Hepatocyte (in vitro differentiated cells): ENCODE results near the gene AEBP1. TPM values are rescaled to one million over a fixed set of nuclear protein-coding genes. Genes with fewer than 3 reads are reported as not detected.

ENCODE experiments used
- DNase-seq: peaks from one replicate; pipeline ENCODE4 v3.0.0-alpha.2; 2016; ENCODE audit warnings: low spot score
- H2AFZ ChIP-seq: fragments of 200-600 bp; sonication (generic); 2 replicates; pipeline ENCODE4 v1.6.0; 2016; ENCODE audit warnings: antibody characterized with exemption, mild to moderate bottlenecking
- H3K27ac ChIP-seq: fragments of 200-600 bp; sonication (generic); 2 replicates; pipeline ENCODE4 v1.5.1; 2016; ENCODE audit warnings: mild to moderate bottlenecking
- H3K27me3 ChIP-seq: fragments of 200-600 bp; sonication (generic); 2 replicates; pipeline ENCODE4 v1.6.1; 2016
- H3K36me3 ChIP-seq: fragments of 200-600 bp; sonication (generic); replicated peaks from 2 replicates; pipeline ENCODE4 v1.5.1; 2016; ENCODE audit warnings: low read depth; ENCODE audit not compliant: insufficient read depth
- H3K4me1 ChIP-seq: fragments of 200-600 bp; sonication (generic); 2 replicates; pipeline ENCODE4 v1.5.1; 2016; ENCODE audit warnings: mild to moderate bottlenecking, moderate library complexity; ENCODE audit not compliant: insufficient read depth
- H3K4me2 ChIP-seq: fragments of 200-600 bp; sonication (generic); 2 replicates; pipeline ENCODE4 v1.6.0; 2016
- H3K4me3 ChIP-seq: fragments of 200-600 bp; sonication (generic); 2 replicates; pipeline ENCODE4 v1.5.1; 2016; ENCODE audit warnings: mild to moderate bottlenecking
- H3K79me2 ChIP-seq: fragments of 200-600 bp; sonication (generic); 2 replicates; pipeline ENCODE4 v1.6.0; 2017; ENCODE audit warnings: mild to moderate bottlenecking
- H3K9me2 ChIP-seq: fragments of 200-600 bp; sonication (generic); replicated peaks from 2 replicates; pipeline ENCODE4 v1.6.0; 2017; ENCODE audit warnings: mild to moderate bottlenecking; ENCODE audit not compliant: insufficient read depth
- H3K9me3 ChIP-seq: fragments of 200-600 bp; sonication (generic); 2 replicates; pipeline ENCODE4 v1.5.1; 2016; ENCODE audit warnings: low read depth, mild to moderate bottlenecking
- H4K20me1 ChIP-seq: fragments of 200-600 bp; sonication (generic); 2 replicates; pipeline ENCODE4 v1.6.0; 2016; ENCODE audit warnings: mild to moderate bottlenecking; ENCODE audit not compliant: insufficient read depth, poor library complexity, severe bottlenecking
- CTCF ChIP-seq: fragments of 200-600 bp; sonication (generic); IDR thresholded peaks from 2 replicates; pipeline ENCODE4 v1.5.1; 2016; ENCODE audit warnings: antibody characterized with exemption, mild to moderate bottlenecking; ENCODE audit not compliant: poor library complexity
- EZH2 ChIP-seq: fragments of 200-600 bp; sonication (generic); IDR thresholded peaks from 2 replicates; pipeline ENCODE4 v1.6.1; 2016; ENCODE audit warnings: antibody characterized with exemption, mild to moderate bottlenecking, borderline replicate concordance
- EZH2phosphoT487 ChIP-seq: fragments of 200-600 bp; sonication (generic); IDR thresholded peaks from one replicate; pipeline ENCODE4 v1.6.1; 2018; ENCODE audit warnings: antibody characterized with exemption, mild to moderate bottlenecking, low read depth, moderate library complexity; ENCODE audit not compliant: unreplicated experiment, severe bottlenecking
- WGBS: methylation state at CpG from one replicate; pipeline ENCODE4 v1.1.6; 2016; ENCODE audit warnings: low lambda C conversion rate; ENCODE audit errors: missing lambda C conversion rate; 5-methylcytosine and 5-hydroxymethylcytosine counted together
- polyA plus RNA-seq: library from polyadenylated mRNA; unstranded; fragments of >200 nt; fragmentation: Nextera tagmentation; extraction: Ambion mirVana; gene quantifications from 2 replicates; pipeline ENCODE4 v1.2.1, GENCODE V29; 2016
- total RNA-seq: library from RNA; depleted of rRNA; stranded (reverse); fragments of >200 nt; gene quantifications from 2 replicates; pipeline ENCODE4 v1.2.3, GENCODE V29; 2014

The AEBP1 gene
- total and polyA plus RNA-seq, 2 experiments from 2014 or later = 26.7 to 108 TPM

GRCh38 chr7:44134943-44135628 is 30.9 kb downstream of the AEBP1 start:
- H3K9me2 ChIP-seq = no peaks in the 10 kb centered on the region
- H4K20me1 ChIP-seq = no peaks in the 10 kb centered on the region
- no peaks in the 10 kb centered on the region for H3K79me2 ChIP-seq
- no peak overlapping the region for H3K27ac ChIP-seq
- WGBS = 96% methylated on average over 4 of the region's 4 CpGs
- H3K9me3 ChIP-seq = no peaks in the 10 kb centered on the region
- H3K4me3 ChIP-seq = no peak overlapping the region
- no peak overlapping the region for H2AFZ ChIP-seq
- peaks cover 3% of the 10 kb centered on the region for H3K4me1 ChIP-seq
- TF ChIP-seq EZH2phosphoT487 = no peak
- TF ChIP-seq EZH2 = no peak
- no peak for TF ChIP-seq CTCF
- DNase-seq = no peak
- no peak overlapping the region for H3K4me2 ChIP-seq
- H3K27me3 ChIP-seq = no peaks in the 10 kb centered on the region
- H3K36me3 ChIP-seq = no peaks in the 10 kb centered on the region

GRCh38 chr7:44136731-44137130 is 32.6 kb downstream of the AEBP1 start:
- 78% methylated on average over 5 of the region's 5 CpGs for WGBS
- TF ChIP-seq CTCF (no peak), EZH2phosphoT487 (no peak), EZH2 (no peak)
- Histone ChIP-seq H3K4me3 (no peak overlapping the region), H3K79me2 (no peaks in the 10 kb centered on the region), H3K36me3 (no peaks in the 10 kb centered on the region), H4K20me1 (no peaks in the 10 kb centered on the region), H3K27ac (no peak overlapping the region), H3K4me1 (peaks cover 3% of the 10 kb centered on the region), H3K4me2 (no peak overlapping the region), H3K27me3 (no peaks in the 10 kb centered on the region), H3K9me3 (no peaks in the 10 kb centered on the region), H3K9me2 (no peaks in the 10 kb centered on the region), H2AFZ (no peak overlapping the region)
- DNase-seq = no peak

GRCh38 chr7:44138698-44139097 is 34.6 kb downstream of the AEBP1 start:
- DNase-seq = no peak
- H3K27me3 ChIP-seq = no peaks in the 10 kb centered on the region
- H3K27ac ChIP-seq = no peak overlapping the region
- WGBS = 93% methylated on average over 8 of the region's 8 CpGs
- TF ChIP-seq CTCF (no peak), EZH2 (no peak), EZH2phosphoT487 (no peak)
- no peaks in the 10 kb centered on the region for H4K20me1 ChIP-seq
- H3K9me2 ChIP-seq = no peaks in the 10 kb centered on the region
- no peak overlapping the region for H3K4me2 ChIP-seq
- H3K79me2 ChIP-seq = no peaks in the 10 kb centered on the region
- no peaks in the 10 kb centered on the region for H3K4me1 ChIP-seq
- no peak overlapping the region for H2AFZ ChIP-seq
- H3K9me3 ChIP-seq = no peaks in the 10 kb centered on the region
- H3K4me3 ChIP-seq = no peak overlapping the region
- H3K36me3 ChIP-seq = no peaks in the 10 kb centered on the region
